HepG2 (cell line): ENCODE measurements around the gene SLC22A12. TPM values are rescaled to one million over a fixed set of nuclear protein-coding genes. Genes with fewer than 3 reads are reported as not detected.

ENCODE experiments used
- ATAC-seq: fragments of 200-7000 bp; cut with Tn5 transposase; 3 replicates; pipeline ENCODE4 v1.9.1; 2020; ENCODE audit warnings: mild to moderate bottlenecking, moderate library complexity
- BruUV-seq: library from RNA; stranded (reverse); fragments of 400-500 nt; replicated peaks from 2 replicates; lab custom pipeline; 2021; lab: Mats Ljungman, UMichigan
- CTCF ChIA-PET: fragments of 300-600 bp; formaldehyde crosslinking; extraction: SDS; loops from one replicate; lab custom pipeline; 2021; ENCODE audit warnings: low total read pairs, inconsistent platforms, low intra/inter-chr PET ratio; lab: Yijun Ruan, JAX
- POLR2A ChIA-PET: fragments of 350-600 bp; sonication (Branson Sonifier 250); formaldehyde crosslinking; loops from one replicate; lab custom pipeline; 2020; ENCODE audit warnings: antibody characterized with exemption, inconsistent platforms; lab: Yijun Ruan, JAX
- DNase-seq: peaks from one replicate; pipeline ENCODE4 v3.0.0-alpha.2; 2015; ENCODE audit warnings: low spot score
- FAIRE-seq: peaks from 3 replicates; lab custom pipeline; 2011; peaks lifted over from hg19 to GRCh38; lab: Jason Lieb, UNC
- H2AFZ ChIP-seq: one replicate; pipeline ENCODE4 v1.6.1; 2011; ENCODE audit warnings: low read length, inconsistent platforms
- H3K27ac ChIP-seq: fragments of 300-600 bp; 3 replicates; pipeline ENCODE4 v1.8.0; 2011; ENCODE audit warnings: mixed run types, mild to moderate bottlenecking, mixed read lengths, low read length, inconsistent platforms; ENCODE audit not compliant: insufficient read depth; ENCODE audit errors: extremely low read length
- H3K27me3 ChIP-seq, 2 experiments: fragments of 200-600 bp in 1 of 2; 2 replicates in 1 of 2; 3 replicates in 1 of 2; pipeline versions ENCODE4 v1.6.0 to v1.8.0; 2011; ENCODE audit warnings: low read length in 2 of 2, mild to moderate bottlenecking in 2 of 2, moderate library complexity in 2 of 2, inconsistent platforms in 1 of 2; ENCODE audit not compliant: insufficient read depth in 2 of 2, control insufficient read depth in 1 of 2
- H3K36me3 ChIP-seq, 2 experiments: fragments of 200-600 bp in 1 of 2; replicated peaks in 1 of 2; 2 replicates in 1 of 2; 3 replicates in 1 of 2; pipeline versions ENCODE4 v1.5.1 to v1.8.0; 2011; ENCODE audit warnings: low read length in 2 of 2, inconsistent platforms in 1 of 2; ENCODE audit not compliant: insufficient read depth in 2 of 2, control insufficient read depth in 1 of 2
- H3K4me1 ChIP-seq: 2 replicates; pipeline ENCODE4 v1.5.1; 2012; ENCODE audit warnings: low read length, inconsistent platforms; ENCODE audit not compliant: insufficient read depth
- H3K4me2 ChIP-seq: 2 replicates; pipeline ENCODE4 v1.6.0; 2011; ENCODE audit warnings: low read depth, low read length, inconsistent platforms
- H3K4me3 ChIP-seq, 3 experiments: fragments of 200-600 bp in 1 of 3; sonication (generic), shearing (Covaris generic) in 1 of 3; replicated peaks in 1 of 3; 2 replicates each; pipeline ENCODE4 v1.5.1; 2011 to 2016; ENCODE audit warnings: low read length in 3 of 3, inconsistent platforms in 2 of 3, low read depth in 2 of 3, mild to moderate bottlenecking in 2 of 3, control low read depth in 1 of 3, mixed read lengths in 1 of 3; ENCODE audit not compliant: insufficient read depth in 1 of 3
- H3K79me2 ChIP-seq: one replicate; pipeline ENCODE4 v1.6.1; 2011; ENCODE audit warnings: low read length, inconsistent platforms; ENCODE audit not compliant: insufficient read depth
- H3K9ac ChIP-seq: 2 replicates; pipeline ENCODE4 v1.6.0; 2011; ENCODE audit warnings: mild to moderate bottlenecking, low read depth, low read length, inconsistent platforms; ENCODE audit not compliant: insufficient read depth
- H3K9me3 ChIP-seq: 2 replicates; pipeline ENCODE4 v1.5.1; 2012; ENCODE audit warnings: mild to moderate bottlenecking, low read length
- H4K20me1 ChIP-seq: 2 replicates; pipeline ENCODE4 v1.6.0; 2011; ENCODE audit warnings: inconsistent platforms, mild to moderate bottlenecking, low read length, moderate library complexity; ENCODE audit not compliant: insufficient read depth
- CCAR2 ChIP-seq: fragments of 200-400 bp; formaldehyde crosslinking; optimal IDR thresholded peaks from 2 replicates; pipeline ENCODE3; 2018; ENCODE audit warnings: low read depth, mild to moderate bottlenecking, low read length, moderate library complexity
- LCORL ChIP-seq, 2 experiments: fragments of 450-650 bp in 1 of 2; sonication (generic) in 1 of 2; formaldehyde crosslinking in 1 of 2; IDR thresholded peaks; 2 replicates each; pipeline versions ENCODE4 v1.5.0 to v1.6.1; 2017 to 2020; ENCODE audit warnings: antibody characterized with exemption in 1 of 2, missing genetic modification reagents in 1 of 2
- PHF5A ChIP-seq: IDR thresholded peaks from one replicate; pipeline ENCODE4 v1.6.1; 2018; ENCODE audit warnings: low read depth, missing genetic modification reagents; ENCODE audit not compliant: unreplicated experiment
- RFX1 ChIP-seq: fragments of 450-650 bp; IDR thresholded peaks from 2 replicates; pipeline ENCODE4 v1.6.1; 2017
- SNAPC2 ChIP-seq: sonication (generic); formaldehyde crosslinking; IDR thresholded peaks from 2 replicates; pipeline ENCODE4 v1.8.1; 2022; ENCODE audit warnings: mild to moderate bottlenecking, missing genetic modification reagents
- SP1 ChIP-seq, 2 experiments: fragments of 450-650 bp in 1 of 2; sonication (generic) in 1 of 2; formaldehyde crosslinking in 1 of 2; IDR thresholded peaks; 2 replicates each; pipeline versions ENCODE4 v1.4.0 to v1.6.1; 2016 to 2020; ENCODE audit warnings: missing genetic modification reagents in 1 of 2
- TGIF2 ChIP-seq: IDR thresholded peaks from 2 replicates; pipeline ENCODE4 v1.6.1; 2016; ENCODE audit warnings: control low read depth, missing compliant biosample characterization
- ZNF225 ChIP-seq: sonication (generic); formaldehyde crosslinking; IDR thresholded peaks from 2 replicates; pipeline ENCODE4 v1.4.0; 2020; ENCODE audit warnings: mild to moderate bottlenecking, missing genetic modification reagents
- ZNF343 ChIP-seq: sonication (generic); formaldehyde crosslinking; IDR thresholded peaks from 2 replicates; pipeline ENCODE4 v1.4.0; 2020; ENCODE audit warnings: mild to moderate bottlenecking, missing genetic modification reagents
- ZNF816 ChIP-seq: sonication (generic); formaldehyde crosslinking; IDR thresholded peaks from 2 replicates; pipeline ENCODE4 v1.8.0; 2022; ENCODE audit warnings: missing genetic modification reagents, mild to moderate bottlenecking, borderline replicate concordance
- WGBS: methylation state at CpG from one replicate; pipeline ENCODE4 v1.1.6; 2017; ENCODE audit warnings: low lambda C conversion rate; 5-methylcytosine and 5-hydroxymethylcytosine counted together
- in situ Hi-C: cut with HindIII; loops from 2 replicates; pipeline ENCODE4 v1.10.0; 2017; ENCODE audit warnings: low pct_unique_long_range_greater_than_20kb; ENCODE audit not compliant: extremely low pct_ligation_motif_present
- intact Hi-C: fragments of 100-400 bp; cut with micrococcal nuclease; formaldehyde crosslinking; loops from one replicate; pipeline ENCODE4 v1.10.0; 2022; ENCODE audit not compliant: unreplicated experiment
- polyA plus RNA-seq, 8 experiments: library from polyadenylated mRNA; depleted of rRNA in 3 of 8; stranded (reverse) in 7 of 8; unstranded in 1 of 8; fragments of >200 nt; fragmentation: Illumina TruSeq in 4 of 8; extraction: Trizol in 4 of 8; gene quantifications; 2 replicates each; pipeline versions ENCODE4 v1.2.1 to v1.2.3, GENCODE V29; 2011 to 2016; ENCODE audit warnings: low read depth in 4 of 8, missing spikeins in 1 of 8, mixed read lengths in 1 of 8; ENCODE audit not compliant: insufficient read depth in 1 of 8
- total RNA-seq, 5 experiments: library from RNA; depleted of rRNA; stranded (reverse); fragments of >200 nt; fragmentation: Illumina TruSeq; extraction: Trizol; gene quantifications; 2 replicates each; pipeline ENCODE4 v1.2.3, GENCODE V29; 2016; ENCODE audit warnings: low read depth in 1 of 5
- TF ChIP-seq, protein P1 (sequence below): sonication (generic); formaldehyde crosslinking; IDR thresholded peaks from 2 replicates; pipeline ENCODE4 v1.5.0; 2020; ENCODE audit warnings: mild to moderate bottlenecking, missing genetic modification reagents, borderline replicate concordance
- TF ChIP-seq, protein P2 (sequence below): sonication (generic); formaldehyde crosslinking; IDR thresholded peaks from 2 replicates; pipeline ENCODE4 v1.9.0; 2022; ENCODE audit warnings: low read depth, missing genetic modification reagents

Gene SLC22A12
- total and polyA plus RNA-seq, 2 of the 13 experiments (the other 11 are each of a cell fraction or from before 2014, with no cell fraction given): not detected

DNA sequence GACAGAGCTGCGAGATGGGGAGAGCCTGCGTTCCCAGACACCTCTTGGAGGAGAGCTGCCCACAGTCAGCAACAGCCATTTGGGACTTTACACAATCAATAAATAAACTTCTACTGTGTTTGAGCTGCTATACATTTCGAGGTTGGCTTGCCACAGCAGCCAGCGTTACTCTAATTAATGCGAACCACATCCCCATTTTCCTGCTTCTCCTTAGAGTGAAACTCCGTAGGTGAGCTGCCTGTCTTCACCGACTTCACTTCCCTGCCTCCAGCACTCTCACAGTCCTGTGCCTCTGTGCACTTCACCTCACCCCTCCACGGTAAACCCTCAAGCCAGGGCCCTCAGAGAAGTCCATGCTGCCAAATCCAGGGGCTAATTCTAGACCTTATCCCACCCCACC is 5.9 kb upstream of the SLC22A12 start:
- POLR2A ChIA-PET: no interaction called here
- no TSS peak for BruUV-seq
- no peak for TF ChIP-seq SP1 (IDR thresholded peaks at IDR 0.05)
- TF ChIP-seq SP1 (CRISPR knock-in tag; IDR thresholded peaks at IDR 0.05): no peak
- TF ChIP-seq ZNF225: no peak
- no peak for TF ChIP-seq PHF5A (CRISPR knock-in tag)
- no peak for TF ChIP-seq ZNF343 (CRISPR knock-in tag)
- no peak for TF ChIP-seq RFX1
- TF ChIP-seq, protein P1, sequence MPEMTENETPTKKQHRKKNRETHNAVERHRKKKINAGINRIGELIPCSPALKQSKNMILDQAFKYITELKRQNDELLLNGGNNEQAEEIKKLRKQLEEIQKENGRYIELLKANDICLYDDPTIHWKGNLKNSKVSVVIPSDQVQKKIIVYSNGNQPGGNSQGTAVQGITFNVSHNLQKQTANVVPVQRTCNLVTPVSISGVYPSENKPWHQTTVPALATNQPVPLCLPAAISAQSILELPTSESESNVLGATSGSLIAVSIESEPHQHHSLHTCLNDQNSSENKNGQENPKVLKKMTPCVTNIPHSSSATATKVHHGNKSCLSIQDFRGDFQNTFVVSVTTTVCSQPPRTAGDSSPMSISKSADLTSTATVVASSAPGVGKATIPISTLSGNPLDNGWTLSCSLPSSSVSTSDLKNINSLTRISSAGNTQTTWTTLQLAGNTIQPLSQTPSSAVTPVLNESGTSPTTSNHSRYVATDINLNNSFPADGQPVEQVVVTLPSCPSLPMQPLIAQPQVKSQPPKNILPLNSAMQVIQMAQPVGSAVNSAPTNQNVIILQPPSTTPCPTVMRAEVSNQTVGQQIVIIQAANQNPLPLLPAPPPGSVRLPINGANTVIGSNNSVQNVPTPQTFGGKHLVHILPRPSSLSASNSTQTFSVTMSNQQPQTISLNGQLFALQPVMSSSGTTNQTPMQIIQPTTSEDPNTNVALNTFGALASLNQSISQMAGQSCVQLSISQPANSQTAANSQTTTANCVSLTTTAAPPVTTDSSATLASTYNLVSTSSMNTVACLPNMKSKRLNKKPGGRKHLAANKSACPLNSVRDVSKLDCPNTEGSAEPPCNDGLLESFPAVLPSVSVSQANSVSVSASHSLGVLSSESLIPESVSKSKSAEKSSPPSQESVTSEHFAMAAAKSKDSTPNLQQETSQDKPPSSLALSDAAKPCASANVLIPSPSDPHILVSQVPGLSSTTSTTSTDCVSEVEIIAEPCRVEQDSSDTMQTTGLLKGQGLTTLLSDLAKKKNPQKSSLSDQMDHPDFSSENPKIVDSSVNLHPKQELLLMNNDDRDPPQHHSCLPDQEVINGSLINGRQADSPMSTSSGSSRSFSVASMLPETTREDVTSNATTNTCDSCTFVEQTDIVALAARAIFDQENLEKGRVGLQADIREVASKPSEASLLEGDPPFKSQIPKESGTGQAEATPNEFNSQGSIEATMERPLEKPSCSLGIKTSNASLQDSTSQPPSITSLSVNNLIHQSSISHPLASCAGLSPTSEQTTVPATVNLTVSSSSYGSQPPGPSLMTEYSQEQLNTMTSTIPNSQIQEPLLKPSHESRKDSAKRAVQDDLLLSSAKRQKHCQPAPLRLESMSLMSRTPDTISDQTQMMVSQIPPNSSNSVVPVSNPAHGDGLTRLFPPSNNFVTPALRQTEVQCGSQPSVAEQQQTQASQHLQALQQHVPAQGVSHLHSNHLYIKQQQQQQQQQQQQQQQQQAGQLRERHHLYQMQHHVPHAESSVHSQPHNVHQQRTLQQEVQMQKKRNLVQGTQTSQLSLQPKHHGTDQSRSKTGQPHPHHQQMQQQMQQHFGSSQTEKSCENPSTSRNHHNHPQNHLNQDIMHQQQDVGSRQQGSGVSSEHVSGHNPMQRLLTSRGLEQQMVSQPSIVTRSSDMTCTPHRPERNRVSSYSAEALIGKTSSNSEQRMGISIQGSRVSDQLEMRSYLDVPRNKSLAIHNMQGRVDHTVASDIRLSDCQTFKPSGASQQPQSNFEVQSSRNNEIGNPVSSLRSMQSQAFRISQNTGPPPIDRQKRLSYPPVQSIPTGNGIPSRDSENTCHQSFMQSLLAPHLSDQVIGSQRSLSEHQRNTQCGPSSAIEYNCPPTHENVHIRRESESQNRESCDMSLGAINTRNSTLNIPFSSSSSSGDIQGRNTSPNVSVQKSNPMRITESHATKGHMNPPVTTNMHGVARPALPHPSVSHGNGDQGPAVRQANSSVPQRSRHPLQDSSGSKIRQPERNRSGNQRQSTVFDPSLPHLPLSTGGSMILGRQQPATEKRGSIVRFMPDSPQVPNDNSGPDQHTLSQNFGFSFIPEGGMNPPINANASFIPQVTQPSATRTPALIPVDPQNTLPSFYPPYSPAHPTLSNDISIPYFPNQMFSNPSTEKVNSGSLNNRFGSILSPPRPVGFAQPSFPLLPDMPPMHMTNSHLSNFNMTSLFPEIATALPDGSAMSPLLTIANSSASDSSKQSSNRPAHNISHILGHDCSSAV (CRISPR knock-in tag): no peak
- no peak for TF ChIP-seq TGIF2
- TF ChIP-seq, protein P2, sequence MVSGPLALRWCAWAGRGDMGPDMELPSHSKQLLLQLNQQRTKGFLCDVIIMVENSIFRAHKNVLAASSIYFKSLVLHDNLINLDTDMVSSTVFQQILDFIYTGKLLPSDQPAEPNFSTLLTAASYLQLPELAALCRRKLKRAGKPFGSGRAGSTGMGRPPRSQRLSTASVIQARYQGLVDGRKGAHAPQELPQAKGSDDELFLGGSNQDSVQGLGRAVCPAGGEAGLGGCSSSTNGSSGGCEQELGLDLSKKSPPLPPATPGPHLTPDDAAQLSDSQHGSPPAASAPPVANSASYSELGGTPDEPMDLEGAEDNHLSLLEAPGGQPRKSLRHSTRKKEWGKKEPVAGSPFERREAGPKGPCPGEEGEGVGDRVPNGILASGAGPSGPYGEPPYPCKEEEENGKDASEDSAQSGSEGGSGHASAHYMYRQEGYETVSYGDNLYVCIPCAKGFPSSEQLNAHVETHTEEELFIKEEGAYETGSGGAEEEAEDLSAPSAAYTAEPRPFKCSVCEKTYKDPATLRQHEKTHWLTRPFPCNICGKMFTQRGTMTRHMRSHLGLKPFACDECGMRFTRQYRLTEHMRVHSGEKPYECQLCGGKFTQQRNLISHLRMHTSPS (CRISPR knock-in tag): no peak
- TF ChIP-seq SNAPC2 (CRISPR knock-in tag): no peak
- TF ChIP-seq LCORL (IDR thresholded peaks at IDR 0.05): no peak
- no peak for TF ChIP-seq LCORL (CRISPR knock-in tag; IDR thresholded peaks at IDR 0.05)
- no peak for TF ChIP-seq CCAR2
- no peak for TF ChIP-seq ZNF816 (CRISPR knock-in tag)

More for the DNA sequence above, 5.9 kb upstream of the SLC22A12 start:
- no peak for ATAC-seq
- DNase-seq: no peak
- Histone ChIP-seq H2AFZ (no peak overlapping the region), H3K4me2 (no peak overlapping the region), H3K79me2 (no peaks in the 10 kb centered on the region), H3K4me1 (peaks cover 37% of the 10 kb centered on the region), H3K27ac (no peak overlapping the region), H3K36me3 (no peaks in the 10 kb centered on the region), H3K4me3 (no peak overlapping the region), H3K27me3 (peaks cover 4 to 5% of the 10 kb centered on the region in 2 experiments; a peak in 3 of 5 replicates), H3K9ac (no peak overlapping the region), H3K9me3 (no peaks in the 10 kb centered on the region), H4K20me1 (no peaks in the 10 kb centered on the region)
- in situ Hi-C loops: no loop called here
- intact Hi-C loops: no loop called here
- CTCF ChIA-PET: no interaction called here
- no peak for FAIRE-seq
- WGBS: 34% methylated on average over 7 of the region's 8 CpGs
